Measurements from ENCODE around the gene THEM5.

The THEM5 gene

GRCh38 chr1:151828921-151829320, 24.6 kb downstream of the THEM5 start:
- no peak overlapping the region for H3K4me3 ChIP-seq (ENCODE audit: insufficient read length, low read depth)
- no peaks in the 10 kb centered on the region for H3K27me3 ChIP-seq (ENCODE audit: insufficient read depth, insufficient read length)
- peaks cover 49% of the 10 kb centered on the region for H3K4me1 ChIP-seq (ENCODE audit: insufficient read depth, insufficient read length)
- no peaks in the 10 kb centered on the region for H3K36me3 ChIP-seq (ENCODE audit: insufficient read depth, insufficient read length, low read length)
- no peaks in the 10 kb centered on the region for H3K9me3 ChIP-seq (ENCODE audit: insufficient read depth, low read length)
- TF ChIP-seq ZNF274 (IDR thresholded peaks at IDR 0.05; ENCODE audit: low read depth, low read length) (no peak), YY1 (IDR thresholded peaks at IDR 0.05; ENCODE audit: insufficient read depth, insufficient read length) (no peak), SUZ12 (IDR thresholded peaks at IDR 0.05; ENCODE audit: extremely low read depth, insufficient read depth, insufficient read length) (no peak)
- no peak overlapping the region for H3K9ac ChIP-seq (ENCODE audit: insufficient read length, low read depth)
- peak; percentile 77 for DNase-seq (ENCODE audit: low read depth, low spot score)

- H3K36me3 ChIP-seq (ENCODE audit: insufficient read depth, insufficient read length, low read length): no peaks in the 10 kb centered on the region
- TF ChIP-seq ZNF274 (IDR thresholded peaks at IDR 0.05; ENCODE audit: low read depth, low read length) (no peak), SUZ12 (IDR thresholded peaks at IDR 0.05; ENCODE audit: extremely low read depth, insufficient read depth, insufficient read length) (no peak), YY1 (IDR thresholded peaks at IDR 0.05; ENCODE audit: insufficient read depth, insufficient read length) (no peak)
- DNase-seq (ENCODE audit: low read depth, low spot score): no peak
- no peaks in the 10 kb centered on the region for H3K9me3 ChIP-seq (ENCODE audit: insufficient read depth, low read length)
- peak overlapping the region; percentile 51 for H3K9ac ChIP-seq (ENCODE audit: insufficient read length, low read depth)
- no peaks in the 10 kb centered on the region for H3K27me3 ChIP-seq (ENCODE audit: insufficient read depth, insufficient read length)
- peaks cover 52% of the 10 kb centered on the region for H3K4me1 ChIP-seq (ENCODE audit: insufficient read depth, insufficient read length)
- H3K4me3 ChIP-seq (ENCODE audit: insufficient read length, low read depth): no peak overlapping the region
Measured at GRCh38 chr1:151827853-151828252, 25.7 kb downstream of the THEM5 start.

DNA sequence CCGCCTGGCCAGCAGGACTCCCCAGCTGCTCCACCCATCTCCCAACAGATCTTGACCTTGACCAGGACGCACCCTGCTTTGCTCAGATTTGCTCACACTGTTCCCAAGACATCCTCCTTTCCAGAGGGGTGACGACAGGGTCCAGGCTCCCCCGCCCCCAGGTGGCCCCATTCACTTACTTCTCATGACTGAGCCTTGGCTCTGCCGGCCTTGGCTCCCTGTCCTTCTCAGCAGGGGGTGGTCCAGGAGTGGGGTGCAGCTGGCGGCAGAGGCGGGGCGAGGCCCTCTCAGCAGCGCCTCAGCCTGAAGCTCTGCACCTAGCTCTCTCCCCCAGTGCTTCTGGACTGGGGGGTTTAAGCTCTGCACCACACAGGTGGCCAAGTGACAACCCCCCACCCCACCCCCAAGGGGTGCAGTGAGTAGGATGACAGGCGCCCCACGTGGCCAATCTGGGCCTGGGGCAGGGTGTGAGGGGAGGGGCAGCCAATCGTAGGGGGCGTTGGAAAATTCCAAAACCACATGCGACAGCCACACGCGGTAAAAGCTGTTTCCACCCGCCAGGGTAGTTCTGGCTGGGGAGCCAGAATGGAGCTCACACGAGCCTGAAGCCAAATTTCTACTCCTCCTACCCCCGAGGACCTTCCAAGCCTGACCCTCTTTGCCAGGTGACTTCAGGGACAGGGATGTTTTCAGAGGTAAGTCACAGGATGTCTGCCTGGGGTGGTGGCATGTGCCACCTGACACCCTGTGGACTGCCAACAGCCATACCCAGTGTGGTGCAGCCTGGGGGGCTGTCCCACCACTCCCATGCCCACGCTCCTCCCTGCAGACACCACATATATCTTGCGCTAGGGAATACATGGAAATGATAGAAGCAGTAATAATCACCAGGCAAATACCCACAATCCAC, 27.5 kb downstream of the THEM5 start:
- no peak for DNase-seq (ENCODE audit: low read depth, low spot score)
- H3K9me3 ChIP-seq (ENCODE audit: insufficient read depth, low read length): no peaks in the 10 kb centered on the region
- H3K4me3 ChIP-seq (ENCODE audit: insufficient read length, low read depth): no peak overlapping the region
- peak overlapping the region; percentile 58 for H3K9ac ChIP-seq (ENCODE audit: insufficient read length, low read depth)
- no peaks in the 10 kb centered on the region for H3K27me3 ChIP-seq (ENCODE audit: insufficient read depth, insufficient read length)
- no peaks in the 10 kb centered on the region for H3K36me3 ChIP-seq (ENCODE audit: insufficient read depth, insufficient read length, low read length)
- H3K4me1 ChIP-seq (ENCODE audit: insufficient read depth, insufficient read length): peaks cover 49% of the 10 kb centered on the region
- TF ChIP-seq ZNF274 (IDR thresholded peaks at IDR 0.05; ENCODE audit: low read depth, low read length): no peak
- TF ChIP-seq SUZ12 (IDR thresholded peaks at IDR 0.05; ENCODE audit: extremely low read depth, insufficient read depth, insufficient read length): no peak
- no peak for TF ChIP-seq YY1 (IDR thresholded peaks at IDR 0.05; ENCODE audit: insufficient read depth, insufficient read length)

DNA sequence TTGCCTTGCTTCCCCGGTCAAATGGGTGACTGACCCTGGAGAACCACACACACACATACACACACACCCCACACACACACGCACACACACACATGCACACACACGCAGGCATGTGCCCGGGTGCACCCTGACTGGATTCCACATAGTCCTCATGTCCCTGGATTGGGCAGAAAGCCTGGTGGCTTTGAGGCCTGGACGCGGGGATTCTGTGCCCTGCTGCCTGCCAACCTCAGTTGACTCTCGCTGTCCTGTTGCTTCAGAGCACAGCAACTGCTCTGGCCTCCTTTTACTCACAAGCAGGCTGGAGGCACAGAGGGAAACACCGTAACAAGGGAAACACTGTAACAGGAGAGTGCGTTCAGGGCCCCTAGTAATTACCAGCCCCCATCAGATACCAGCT, 28.3 kb downstream of the THEM5 start:
- Histone ChIP-seq H3K4me3 (ENCODE audit: insufficient read length, low read depth) (no peak overlapping the region), H3K9ac (ENCODE audit: insufficient read length, low read depth) (no peak overlapping the region), H3K4me1 (ENCODE audit: insufficient read depth, insufficient read length) (peaks cover 45% of the 10 kb centered on the region), H3K36me3 (ENCODE audit: insufficient read depth, insufficient read length, low read length) (no peaks in the 10 kb centered on the region), H3K27me3 (ENCODE audit: insufficient read depth, insufficient read length) (no peaks in the 10 kb centered on the region), H3K9me3 (ENCODE audit: insufficient read depth, low read length) (no peaks in the 10 kb centered on the region)
- no peak for DNase-seq (ENCODE audit: low read depth, low spot score)
- no peak for TF ChIP-seq SUZ12 (IDR thresholded peaks at IDR 0.05; ENCODE audit: extremely low read depth, insufficient read depth, insufficient read length)
- TF ChIP-seq ZNF274 (IDR thresholded peaks at IDR 0.05; ENCODE audit: low read depth, low read length): no peak
- TF ChIP-seq YY1 (IDR thresholded peaks at IDR 0.05; ENCODE audit: insufficient read depth, insufficient read length): no peak

- TF ChIP-seq ZNF274 (IDR thresholded peaks at IDR 0.05; ENCODE audit: low read depth, low read length) (no peak), SUZ12 (IDR thresholded peaks at IDR 0.05; ENCODE audit: extremely low read depth, insufficient read depth, insufficient read length) (no peak), YY1 (IDR thresholded peaks at IDR 0.05; ENCODE audit: insufficient read depth, insufficient read length) (no peak)
- no peaks in the 10 kb centered on the region for H3K9me3 ChIP-seq (ENCODE audit: insufficient read depth, low read length)
- no peak overlapping the region for H3K4me3 ChIP-seq (ENCODE audit: insufficient read length, low read depth)
- H3K4me1 ChIP-seq (ENCODE audit: insufficient read depth, insufficient read length): peaks cover 30% of the 10 kb centered on the region
- H3K36me3 ChIP-seq (ENCODE audit: insufficient read depth, insufficient read length, low read length): no peaks in the 10 kb centered on the region
- DNase-seq (ENCODE audit: low read depth, low spot score): no peak
- no peak overlapping the region for H3K9ac ChIP-seq (ENCODE audit: insufficient read length, low read depth)
- peaks cover under 1% of the 10 kb centered on the region for H3K27me3 ChIP-seq (ENCODE audit: insufficient read depth, insufficient read length)
Measured at GRCh38 chr1:151823175-151823574, 30.3 kb downstream of the THEM5 start.

DNA sequence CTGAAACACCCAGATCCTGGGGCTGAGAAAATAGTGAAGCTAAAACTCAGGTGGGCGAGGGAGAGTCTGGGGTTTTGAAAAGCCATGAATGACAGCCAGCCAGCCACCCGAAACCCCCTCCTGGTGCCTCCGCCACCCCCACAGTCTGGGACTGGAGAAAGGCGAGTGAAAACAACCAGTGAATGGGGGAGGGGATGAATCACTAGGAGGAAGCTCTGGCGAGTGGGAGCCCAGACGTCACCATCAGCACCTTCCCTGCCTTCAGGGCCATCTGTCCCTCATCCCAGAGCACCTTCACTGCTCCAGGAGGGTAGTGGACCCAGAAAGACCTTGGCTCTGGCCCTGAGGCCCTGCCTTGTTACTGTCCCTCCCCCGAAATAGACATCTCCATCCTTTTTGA, 31.1 kb downstream of the THEM5 start:
- no peak for TF ChIP-seq YY1 (IDR thresholded peaks at IDR 0.05; ENCODE audit: insufficient read depth, insufficient read length)
- TF ChIP-seq ZNF274 (IDR thresholded peaks at IDR 0.05; ENCODE audit: low read depth, low read length): no peak
- no peak for TF ChIP-seq SUZ12 (IDR thresholded peaks at IDR 0.05; ENCODE audit: extremely low read depth, insufficient read depth, insufficient read length)
- peaks cover 25% of the 10 kb centered on the region for H3K4me1 ChIP-seq (ENCODE audit: insufficient read depth, insufficient read length)
- H3K36me3 ChIP-seq (ENCODE audit: insufficient read depth, insufficient read length, low read length): no peaks in the 10 kb centered on the region
- peaks cover 3% of the 10 kb centered on the region for H3K27me3 ChIP-seq (ENCODE audit: insufficient read depth, insufficient read length)
- no peak for DNase-seq (ENCODE audit: low read depth, low spot score)
- peak overlapping the region; percentile 23 for H3K9ac ChIP-seq (ENCODE audit: insufficient read length, low read depth)
- H3K9me3 ChIP-seq (ENCODE audit: insufficient read depth, low read length): no peaks in the 10 kb centered on the region
- no peak overlapping the region for H3K4me3 ChIP-seq (ENCODE audit: insufficient read length, low read depth)

DNA sequence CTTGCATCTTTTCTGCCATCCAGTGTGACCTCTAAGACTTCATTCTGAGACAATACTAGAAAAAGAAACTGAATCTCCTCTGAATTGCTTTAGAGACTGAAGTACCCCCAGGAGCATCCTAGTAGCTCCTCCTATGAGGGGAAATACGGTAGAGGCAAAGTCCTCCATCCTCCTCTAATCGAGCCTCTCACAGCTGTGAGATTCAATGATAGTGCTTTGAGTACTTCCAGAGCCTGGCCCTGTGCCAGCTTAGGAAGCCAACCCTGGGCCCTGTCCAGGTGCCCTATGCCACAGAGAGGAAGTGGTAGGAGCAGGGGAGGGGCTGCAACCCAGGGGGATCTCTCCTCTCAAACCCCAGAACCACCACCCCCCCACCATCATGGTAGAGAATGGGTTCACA, 32.6 kb downstream of the THEM5 start:
- no peaks in the 10 kb centered on the region for H3K9me3 ChIP-seq (ENCODE audit: insufficient read depth, low read length)
- peaks cover 3% of the 10 kb centered on the region for H3K27me3 ChIP-seq (ENCODE audit: insufficient read depth, insufficient read length)
- no peaks in the 10 kb centered on the region for H3K36me3 ChIP-seq (ENCODE audit: insufficient read depth, insufficient read length, low read length)
- TF ChIP-seq YY1 (IDR thresholded peaks at IDR 0.05; ENCODE audit: insufficient read depth, insufficient read length) (no peak), SUZ12 (IDR thresholded peaks at IDR 0.05; ENCODE audit: extremely low read depth, insufficient read depth, insufficient read length) (no peak), ZNF274 (IDR thresholded peaks at IDR 0.05; ENCODE audit: low read depth, low read length) (no peak)
- DNase-seq (ENCODE audit: low read depth, low spot score): no peak
- H3K4me1 ChIP-seq (ENCODE audit: insufficient read depth, insufficient read length): peaks cover 20% of the 10 kb centered on the region
- H3K4me3 ChIP-seq (ENCODE audit: insufficient read length, low read depth): no peak overlapping the region
- H3K9ac ChIP-seq (ENCODE audit: insufficient read length, low read depth): no peak overlapping the region

Measured in NT2/D1 (cell line).